Measurements from ENCODE around the gene HLA-A.

GRCh38 chr6:29925321-29925720 is 17.0 kb upstream of the HLA-A start:
- no peak for TF ChIP-seq ZNF584 (CRISPR knock-in tag; IDR thresholded peaks at IDR 0.05; ENCODE audit: low read depth)
- TF ChIP-seq HBP1 (CRISPR knock-in tag; IDR thresholded peaks at IDR 0.05) = no peak
- TF ChIP-seq ZBTB5 (IDR thresholded peaks at IDR 0.05) = no peak
